Activated CD4-positive, alpha-beta T cell treated with anti-CD3 and anti-CD28 coated beads for 4 hours (primary cell): ENCODE measurements around the gene CNTNAP2.

Experiments used
- DNase-seq, 2 donors: peaks; one replicate each; pipeline ENCODE4 v3.0.0-alpha.2; 2020

CNTNAP2 gene

DNA sequence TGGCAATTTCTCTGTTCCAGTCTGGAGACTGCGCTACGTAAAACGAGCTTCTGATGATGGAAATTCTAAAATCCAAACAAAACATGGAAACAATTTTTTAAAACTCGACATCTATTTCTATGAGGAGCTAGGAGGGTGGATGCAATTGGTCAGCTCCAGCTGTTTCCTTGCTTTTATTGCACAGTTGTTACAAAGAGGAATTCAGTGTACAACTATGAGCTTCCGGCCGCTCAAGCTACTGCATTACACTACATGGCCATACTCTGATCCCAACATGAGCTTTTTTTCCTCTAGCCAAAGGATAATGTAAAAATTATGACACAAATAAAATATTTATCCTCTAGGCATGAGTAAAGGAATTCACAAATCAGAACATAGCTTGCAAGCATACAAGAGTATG, 2070.9 kb downstream of the CNTNAP2 start:
- no peak for DNase-seq

DNA sequence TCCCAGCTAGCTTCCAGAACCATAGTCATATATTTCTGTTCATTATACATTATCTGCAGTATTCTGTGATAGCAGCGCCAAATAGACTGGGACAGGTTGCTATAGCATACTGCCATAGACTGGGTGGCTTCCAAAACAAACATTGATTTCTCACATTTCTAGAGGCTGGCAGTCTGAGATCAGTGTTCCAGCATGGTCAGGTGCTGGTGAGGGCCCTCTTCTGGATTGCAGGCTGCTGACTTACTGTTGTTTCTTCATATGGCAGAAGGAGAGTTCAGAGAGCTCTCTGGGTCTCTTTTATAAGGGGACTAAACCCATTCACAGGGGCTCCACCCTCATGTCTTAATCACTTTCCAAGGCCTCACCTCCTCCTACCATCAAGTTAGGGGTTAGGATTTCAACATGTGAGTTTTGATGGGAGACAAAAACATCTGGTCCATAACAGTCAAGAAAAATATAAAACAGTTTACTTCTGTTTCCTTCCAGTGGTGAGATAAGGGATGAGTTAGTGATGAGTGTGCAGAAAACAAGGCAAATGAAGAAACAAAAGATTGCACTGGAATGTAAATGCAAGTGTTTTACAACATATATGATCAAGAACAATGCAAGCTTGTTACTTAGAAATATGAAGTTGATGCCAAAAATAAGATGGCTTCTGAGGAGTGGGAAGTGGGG, 2074.9 kb downstream of the CNTNAP2 start:
- DNase-seq = no peak

DNA sequence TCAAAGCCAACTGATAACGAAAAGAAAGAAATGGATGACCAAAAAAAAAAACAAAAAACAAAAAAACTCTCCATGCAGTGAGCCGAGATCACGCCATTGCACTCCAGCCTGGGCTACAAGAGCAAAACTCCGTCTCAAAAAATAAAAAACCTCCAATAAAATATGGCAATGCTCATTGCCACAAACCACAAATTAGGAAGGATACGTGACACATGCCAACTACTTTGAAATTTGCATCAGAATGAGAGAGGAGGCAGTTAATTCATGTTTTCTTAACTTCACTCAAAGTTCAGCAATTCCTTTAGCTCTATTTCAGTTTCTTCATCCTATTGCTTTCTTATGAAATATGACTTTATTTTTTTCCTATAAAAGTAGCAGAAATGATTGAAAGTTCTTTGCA, 2075.9 kb downstream of the CNTNAP2 start:
- DNase-seq = no peak

DNA sequence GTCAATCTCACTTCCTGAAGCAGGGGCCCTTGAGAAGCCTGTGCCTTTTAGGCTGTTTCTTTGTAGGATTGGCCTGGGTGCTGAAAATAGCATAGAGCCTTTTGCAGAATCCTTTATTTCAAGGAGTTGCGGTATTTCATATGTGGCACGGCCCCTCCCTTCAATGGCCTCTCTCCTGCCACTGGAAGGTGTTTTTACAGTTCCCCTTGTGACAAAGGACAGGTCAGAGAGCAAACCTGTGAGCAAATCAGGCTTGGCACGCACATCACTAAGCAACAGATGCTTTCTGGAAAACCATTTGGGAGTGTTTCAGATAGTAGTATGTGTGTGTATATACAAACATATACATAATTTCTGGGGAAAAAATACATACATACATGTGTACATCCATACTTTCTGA, 2085.4 kb downstream of the CNTNAP2 start:
- no peak for DNase-seq

DNA sequence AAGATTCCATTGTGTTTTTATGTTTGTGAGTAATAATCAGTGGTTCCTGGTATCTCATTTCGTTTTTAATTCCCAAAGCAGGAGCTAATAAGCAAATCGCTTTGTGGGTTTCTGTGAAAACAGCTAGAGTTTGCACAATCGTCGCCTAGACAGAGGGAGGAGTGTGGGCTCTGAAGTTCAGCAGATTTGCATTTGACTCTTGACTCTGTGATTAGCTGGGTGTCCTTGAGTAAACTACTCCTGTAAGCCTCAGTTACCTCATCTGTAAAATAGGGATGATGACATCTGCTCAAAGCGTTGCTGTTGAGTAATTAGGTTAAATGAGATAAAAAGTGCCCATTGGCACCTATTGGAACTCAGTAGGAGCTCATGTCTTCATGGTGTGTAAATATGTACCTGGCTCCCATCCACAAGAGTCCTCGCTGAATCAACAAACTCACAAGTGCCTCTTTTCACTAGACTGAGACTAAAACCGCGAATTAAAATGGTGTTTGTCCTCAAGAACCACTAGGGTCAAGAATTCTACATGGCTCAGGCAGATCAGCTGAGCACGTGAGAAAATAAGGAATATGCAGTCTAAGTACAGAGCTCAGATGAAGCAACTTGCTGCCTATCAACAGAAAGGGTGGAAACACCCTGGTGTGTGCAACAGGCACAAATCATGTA, 2088.2 kb downstream of the CNTNAP2 start:
- no peak for DNase-seq

DNA sequence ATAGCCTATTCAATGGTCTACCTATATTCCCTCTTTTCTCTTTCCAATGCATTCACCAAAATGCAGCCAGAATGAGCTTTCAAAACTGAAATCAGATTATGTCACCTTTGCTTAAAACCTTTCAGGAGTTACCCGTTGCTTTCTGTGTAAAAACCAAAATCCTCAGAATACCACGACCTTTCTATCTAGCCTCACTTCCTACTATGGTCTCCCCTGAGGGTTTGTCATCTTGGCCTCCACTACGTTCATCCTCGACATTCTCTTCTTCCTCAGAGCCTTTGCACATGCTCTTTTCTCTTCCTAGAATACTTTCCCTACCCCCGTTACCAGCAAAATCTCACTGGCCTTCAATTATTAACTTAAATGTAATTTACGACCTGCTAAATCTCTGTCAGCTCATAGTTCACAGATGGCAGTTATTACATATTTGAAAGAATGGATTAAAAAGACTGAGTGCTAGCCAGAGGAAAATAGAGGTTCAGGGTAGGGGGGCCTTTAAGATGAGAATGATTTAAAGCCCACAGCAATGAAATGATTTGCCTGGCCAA, 2093.1 kb downstream of the CNTNAP2 start:
- no peak for DNase-seq

DNA sequence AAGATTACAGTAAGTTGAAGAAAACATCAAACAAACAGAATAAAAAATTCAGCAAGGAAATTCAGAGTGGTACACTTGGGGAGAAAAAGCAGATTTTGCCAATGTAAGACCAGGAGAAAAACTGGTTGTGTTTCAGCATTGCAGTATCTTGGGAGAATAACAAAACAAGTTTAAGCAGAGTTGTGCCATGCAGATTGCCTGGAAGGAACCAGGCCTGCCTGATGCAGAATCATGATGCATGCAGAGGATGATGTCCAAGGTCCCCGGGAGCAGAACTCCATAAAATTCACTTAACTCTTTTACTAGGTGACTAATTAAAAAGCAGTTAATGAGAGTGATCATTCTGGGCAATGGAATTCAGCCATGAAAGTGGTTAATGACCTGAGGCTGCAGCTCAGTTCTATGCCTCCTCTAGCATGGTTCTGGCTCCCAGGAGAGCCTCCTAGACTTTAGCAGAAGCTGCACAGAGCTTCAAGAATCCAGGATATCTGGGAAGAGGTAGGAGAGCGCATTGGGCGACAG, 2094.3 kb downstream of the CNTNAP2 start:
- DNase-seq = no peak

DNA sequence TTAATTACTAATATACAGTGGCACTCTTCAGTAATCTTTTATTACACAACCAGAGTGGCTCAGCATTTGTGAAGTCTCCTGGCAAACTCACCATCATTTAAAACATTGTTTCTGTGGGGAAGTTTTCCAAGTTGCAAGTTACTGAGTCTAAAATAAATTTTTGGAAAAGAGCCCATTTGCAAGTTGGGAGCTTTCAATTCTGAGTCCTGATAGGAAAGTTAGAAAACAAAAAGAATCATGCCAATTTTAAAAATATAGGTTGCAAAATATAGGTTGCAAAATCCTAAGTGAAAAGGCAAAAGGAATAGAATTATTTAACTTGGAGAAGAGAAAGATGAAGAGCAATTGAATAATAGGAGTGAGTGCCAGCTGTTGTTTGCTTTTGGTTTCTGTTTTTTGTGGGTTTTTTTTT, 2095.1 kb downstream of the CNTNAP2 start:
- DNase-seq = no peak

DNA sequence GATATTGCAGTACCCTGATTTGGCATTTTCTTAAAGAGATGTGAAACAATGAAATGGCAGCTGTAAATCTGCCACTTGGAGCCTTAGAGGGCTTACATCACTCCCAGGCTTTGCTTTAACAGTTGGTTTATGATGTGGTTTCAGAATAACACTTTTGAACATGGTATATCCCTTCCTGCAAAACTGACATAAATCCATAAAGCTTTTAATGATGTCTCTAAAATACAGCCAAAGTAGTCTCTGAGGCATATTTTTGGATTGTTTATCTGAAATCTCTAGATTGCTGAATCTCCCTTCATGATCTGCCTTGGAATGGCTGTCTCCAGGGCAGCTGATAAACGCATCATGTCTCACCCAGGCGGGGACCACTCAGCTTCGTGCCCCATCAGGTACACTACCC, 2096.1 kb downstream of the CNTNAP2 start:
- no peak for DNase-seq

DNA sequence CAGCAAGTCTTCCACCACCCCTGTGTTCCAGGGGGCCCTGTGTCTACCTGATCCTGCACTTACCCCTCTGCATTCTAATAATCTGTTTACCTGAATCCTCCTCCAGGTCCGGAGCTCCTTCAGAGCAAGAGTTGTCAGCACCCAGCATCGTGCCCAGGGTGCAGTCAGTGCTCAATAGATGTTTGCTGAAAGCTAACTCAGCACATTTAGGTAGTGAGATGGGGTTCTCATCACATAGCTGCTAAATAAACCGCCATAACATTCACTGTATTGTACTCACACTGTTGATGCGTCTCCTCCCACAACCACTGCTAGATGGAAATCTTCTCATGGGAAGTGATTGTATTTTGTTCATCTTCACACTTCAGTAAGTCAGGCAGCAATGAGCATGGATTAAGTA, 2097.5 kb downstream of the CNTNAP2 start:
- DNase-seq = no peak

DNA sequence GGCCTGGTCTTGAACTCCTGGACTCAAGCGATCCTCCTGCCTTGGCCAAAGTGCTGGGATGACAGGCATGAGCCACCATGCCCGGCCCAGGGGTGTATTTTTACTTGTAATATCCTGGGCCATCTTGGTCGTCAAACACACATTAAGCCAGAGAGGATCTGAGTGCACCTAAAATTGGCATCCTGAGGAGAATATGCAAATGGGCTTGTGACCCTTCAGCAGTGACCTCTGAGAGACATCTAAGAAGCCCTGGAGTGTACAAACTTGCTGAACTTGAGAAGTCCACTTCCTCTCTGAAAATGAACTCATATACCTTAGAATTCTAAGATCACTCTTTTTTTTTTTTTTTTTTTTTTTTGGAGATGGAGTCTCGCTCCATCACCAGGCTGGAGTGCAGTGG, 2102.0 kb downstream of the CNTNAP2 start:
- no peak for DNase-seq

DNA sequence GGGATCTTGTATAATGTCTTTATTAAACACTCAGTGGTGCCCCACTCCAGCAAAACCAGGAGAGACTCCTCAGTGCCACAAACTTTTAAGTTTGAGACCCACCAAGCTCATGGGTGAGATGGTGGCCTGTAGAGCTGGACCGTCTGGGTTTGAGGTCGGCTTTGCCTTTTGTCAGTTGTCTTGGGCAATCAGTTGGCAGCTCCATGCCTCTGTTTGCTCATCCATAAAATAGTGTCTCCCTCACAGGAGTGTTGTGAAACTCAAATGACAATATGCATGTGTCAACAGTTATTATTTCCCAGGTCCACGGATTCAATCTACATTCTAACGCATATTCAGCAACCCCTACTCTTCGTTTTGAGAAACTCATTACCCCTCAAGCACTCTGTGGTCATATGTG, 2106.1 kb downstream of the CNTNAP2 start:
- no peak for DNase-seq

DNA sequence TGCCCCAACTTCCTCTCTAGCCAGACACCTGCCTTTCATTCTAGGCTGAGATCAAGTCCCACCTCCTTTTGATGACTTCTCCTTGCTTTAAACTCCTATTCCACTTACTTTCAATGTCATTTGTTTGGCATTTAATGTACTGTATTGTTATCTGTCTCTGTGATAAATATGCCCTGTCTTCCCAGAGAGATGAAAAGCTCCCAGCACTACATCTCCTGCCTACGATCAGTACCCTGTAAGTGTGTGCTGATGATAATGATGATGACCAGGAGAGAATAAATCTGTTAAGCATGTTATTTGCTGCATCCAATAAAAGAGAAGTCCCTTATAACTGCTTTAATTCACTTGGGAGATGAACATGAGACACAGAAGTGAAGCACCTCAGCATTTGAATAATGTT, 2106.6 kb downstream of the CNTNAP2 start:
- no peak for DNase-seq

DNA sequence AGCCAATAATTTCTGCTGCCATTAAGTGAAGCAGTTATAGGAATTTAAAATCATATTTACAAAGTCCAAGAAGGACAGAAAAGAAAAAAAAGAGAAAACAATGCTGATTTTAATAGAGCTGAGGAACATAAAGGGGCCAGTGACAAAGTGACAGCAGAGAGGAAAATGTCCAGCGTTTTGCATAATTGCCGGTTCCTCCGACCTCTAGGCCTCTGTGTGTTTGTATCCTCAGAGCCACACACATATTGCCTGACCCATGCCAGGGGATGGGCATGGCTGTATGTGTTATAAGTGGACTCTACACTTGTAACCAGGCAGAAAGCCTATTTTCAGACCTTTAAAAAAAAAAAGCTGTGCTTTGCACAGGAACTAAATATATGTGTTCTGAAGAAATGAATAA, 2107.1 kb downstream of the CNTNAP2 start:
- no peak for DNase-seq

DNA sequence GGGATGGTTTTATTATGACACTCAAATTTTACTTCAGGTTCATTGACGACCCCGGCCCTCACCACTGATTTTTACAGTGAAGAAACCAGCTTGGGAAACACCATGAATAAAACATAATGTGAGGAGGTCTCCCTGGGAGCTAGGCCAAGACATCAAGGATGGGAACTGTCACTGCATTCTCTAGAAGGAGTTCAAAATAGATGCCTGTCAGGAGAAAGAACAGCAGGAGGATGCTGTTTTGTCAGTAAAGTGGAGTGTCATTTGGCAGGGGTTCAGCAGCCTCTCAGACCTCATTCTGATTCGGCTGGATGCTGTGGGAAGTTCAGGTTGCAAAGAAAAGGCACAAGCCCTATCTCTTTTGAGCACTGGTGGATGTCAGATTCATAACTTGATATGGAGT, 2113.7 kb downstream of the CNTNAP2 start:
- DNase-seq = no peak

DNA sequence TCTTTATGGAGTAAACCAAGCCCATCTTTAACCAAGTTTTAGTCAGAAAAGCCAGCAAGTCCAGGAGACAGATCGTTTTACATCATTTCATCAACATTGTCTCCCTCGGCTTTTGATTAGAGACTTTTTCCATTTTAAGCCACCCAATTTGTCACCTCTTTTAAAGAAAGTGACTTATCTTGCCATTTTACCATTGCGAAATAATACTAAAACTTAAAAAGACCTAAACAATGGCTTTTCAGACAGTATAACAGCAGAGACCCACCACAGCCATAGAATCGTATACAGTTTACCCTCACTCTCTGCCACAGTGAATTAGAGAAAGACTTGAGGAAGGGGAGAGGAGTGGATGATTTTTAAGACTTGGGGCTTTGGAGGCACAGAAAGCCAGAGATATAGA, 2114.3 kb downstream of the CNTNAP2 start:
- DNase-seq = no peak

DNA sequence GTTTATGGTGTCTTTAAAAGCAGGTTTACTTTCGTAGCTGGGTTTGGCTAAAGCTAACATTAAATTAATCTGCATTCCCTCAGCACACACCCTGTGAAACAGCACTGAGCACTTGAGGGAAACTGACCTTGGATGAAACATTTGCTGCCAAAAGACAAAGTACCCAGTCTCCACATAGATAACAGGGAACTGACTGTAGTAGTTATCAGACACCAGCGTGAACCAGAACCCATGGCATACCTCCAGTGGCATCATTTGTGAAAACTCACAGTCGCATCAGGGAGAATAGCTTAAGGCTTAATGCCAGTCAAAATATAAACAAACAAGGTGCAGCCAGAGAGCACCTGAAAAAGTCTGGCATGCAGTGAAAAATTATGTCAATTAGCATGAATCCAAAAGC, 2116.2 kb downstream of the CNTNAP2 start:
- no peak for DNase-seq

DNA sequence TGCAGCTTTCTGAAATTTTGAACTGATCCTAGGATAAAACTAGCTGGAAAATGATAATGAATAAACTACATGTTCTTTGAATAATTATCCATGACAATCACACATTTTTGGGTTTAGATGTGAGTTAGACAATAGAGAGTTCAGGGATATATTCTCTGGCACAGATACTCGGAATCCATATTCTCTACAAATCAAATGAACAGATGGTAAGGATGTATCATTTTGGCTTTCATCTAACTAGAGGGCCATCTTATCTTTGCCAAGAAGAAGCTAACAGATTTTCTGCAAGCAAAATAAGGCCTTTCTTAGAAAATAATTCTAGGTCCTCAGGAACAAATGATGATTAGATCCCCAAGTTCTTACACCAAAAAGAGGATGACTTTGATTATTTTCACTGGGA, 2118.1 kb downstream of the CNTNAP2 start:
- no peak for DNase-seq

DNA sequence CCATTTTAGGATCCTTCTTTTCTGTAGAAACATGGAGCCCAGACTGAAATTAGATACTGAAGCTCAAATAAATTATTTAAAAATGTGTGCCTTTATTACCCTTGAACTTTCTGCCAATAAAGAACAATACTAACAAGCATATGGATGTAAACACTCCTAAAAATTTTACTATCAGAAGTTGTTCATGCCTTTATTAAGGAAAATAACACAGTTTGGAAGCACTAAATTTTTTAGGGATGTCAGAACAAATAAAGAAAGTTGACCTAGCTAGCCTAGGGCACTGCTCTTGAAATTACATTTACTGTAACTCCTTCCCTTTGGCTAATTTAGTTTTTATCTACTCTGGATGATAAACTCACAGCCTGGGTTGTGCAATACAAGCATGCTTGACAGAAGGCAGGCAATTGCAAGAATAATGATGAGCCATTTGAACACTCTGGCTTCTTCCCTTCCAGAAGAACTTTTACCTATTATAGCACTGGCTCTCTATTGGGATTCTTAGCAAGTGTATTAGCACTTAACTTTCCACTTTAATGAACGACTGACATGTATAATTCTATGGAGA, 2122.2 kb downstream of the CNTNAP2 start:
- no peak for DNase-seq

DNA sequence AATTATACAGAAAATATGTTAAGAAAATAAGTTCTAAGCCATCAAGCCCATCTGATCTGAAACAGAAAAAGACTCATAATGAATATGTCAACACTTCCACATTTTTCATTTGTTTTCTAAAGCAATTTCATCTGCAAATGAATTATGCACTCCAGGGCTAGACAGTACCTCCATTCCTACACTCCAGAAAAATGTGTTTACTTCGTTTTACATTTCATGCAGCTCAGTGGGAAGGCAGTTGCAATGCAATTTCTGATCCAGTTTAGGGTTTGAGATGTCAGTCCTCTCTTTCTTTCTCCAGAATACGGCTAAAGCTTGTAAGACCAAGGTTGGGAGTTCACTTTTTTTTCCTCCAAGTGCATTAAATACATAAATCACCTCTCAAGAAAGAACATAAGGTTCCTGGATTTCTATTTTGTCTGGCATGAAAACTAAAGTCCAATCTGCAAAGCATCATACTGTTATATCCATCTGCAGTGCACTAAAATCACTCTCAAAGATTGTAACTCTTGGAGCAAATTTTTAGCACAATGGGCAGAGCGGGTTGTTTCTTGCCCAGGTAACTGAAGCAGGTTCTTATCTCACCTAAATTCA, 2125.2 kb downstream of the CNTNAP2 start:
- no peak for DNase-seq

DNA sequence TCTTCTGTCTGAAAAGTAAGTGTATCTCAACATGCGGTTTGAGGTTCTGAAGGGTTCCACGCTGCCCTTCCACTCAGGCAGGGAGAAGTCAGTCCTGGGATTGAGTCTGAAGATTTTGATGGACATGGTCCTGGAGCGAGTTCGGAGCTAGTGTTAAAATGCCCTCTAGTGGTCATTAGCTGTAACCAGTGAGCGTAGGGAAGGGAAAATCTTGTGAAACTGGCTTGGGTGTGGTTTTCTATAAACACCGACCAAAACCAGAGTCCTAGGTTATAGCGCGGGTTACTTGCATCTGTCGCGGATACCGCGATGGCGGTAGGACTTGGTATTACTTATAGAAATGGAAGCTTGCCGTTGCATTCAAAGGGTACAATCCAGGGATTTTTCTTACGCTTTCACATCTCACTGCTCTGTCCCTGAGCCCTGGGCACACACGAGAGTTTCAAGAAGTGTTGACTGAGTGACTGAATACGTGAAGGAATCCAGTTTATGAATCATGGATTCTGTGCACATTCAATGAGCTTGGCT, 2125.8 kb downstream of the CNTNAP2 start:
- DNase-seq = no peak

DNA sequence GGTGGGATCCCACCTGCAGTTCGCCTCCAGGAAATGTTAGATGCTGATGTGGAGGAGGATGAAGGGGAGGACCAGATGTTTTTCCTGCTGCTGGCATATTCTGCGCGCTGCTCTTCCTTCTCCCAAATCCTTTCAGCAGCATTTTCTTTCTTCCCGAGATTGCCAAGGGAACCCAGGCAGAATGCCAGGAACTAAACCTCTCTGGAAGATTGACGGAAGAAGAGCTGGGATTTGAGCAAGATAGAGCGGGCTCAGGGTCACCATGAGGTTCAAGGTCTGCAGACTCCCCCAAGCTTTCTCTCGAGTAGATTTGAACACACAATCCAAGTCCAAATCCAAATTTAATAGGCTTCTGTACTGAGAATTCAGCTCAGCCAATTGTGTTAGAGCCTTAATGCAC, 2128.8 kb downstream of the CNTNAP2 start:
- no peak for DNase-seq

DNA sequence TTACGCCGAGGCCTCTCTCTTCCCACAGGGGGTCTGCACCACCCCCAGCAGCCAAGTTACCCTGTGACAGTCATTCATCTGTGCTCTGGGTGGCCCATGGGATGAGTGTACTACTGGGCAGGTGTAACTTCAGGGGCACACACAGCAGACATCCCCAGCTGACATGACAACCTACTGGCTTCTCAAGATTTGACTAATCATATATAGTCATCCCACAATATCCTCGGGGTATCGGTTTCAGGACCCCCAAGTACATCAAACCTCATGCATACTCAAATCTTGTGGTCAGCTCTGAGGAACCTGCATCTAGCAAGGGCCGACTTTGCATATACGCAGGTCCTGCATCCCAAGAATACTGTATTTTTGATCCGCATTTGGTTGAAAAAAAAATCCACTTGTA, 2137.0 kb downstream of the CNTNAP2 start:
- no peak for DNase-seq

DNA sequence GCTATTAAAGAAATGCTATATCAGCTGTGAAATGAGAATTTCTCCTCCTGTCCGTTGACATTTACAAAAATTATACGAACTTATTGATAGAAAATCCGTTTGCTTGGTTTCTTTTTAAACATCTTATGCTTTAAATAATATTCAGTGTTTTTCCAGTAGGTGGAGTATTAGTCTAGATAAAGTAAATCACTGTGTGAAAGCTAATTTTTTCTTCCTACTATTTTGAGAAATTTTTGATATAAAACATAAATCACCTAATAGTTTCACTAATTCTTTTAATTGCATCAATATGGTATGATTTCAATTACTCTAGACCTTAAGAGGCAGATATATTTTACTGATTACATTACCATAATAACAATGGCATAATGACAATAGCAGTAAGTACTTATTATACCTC, 2138.7 kb downstream of the CNTNAP2 start:
- DNase-seq = no peak
